Measurements from ENCODE around the gene GTF2H1. TPM values are rescaled to one million over a fixed set of nuclear protein-coding genes. Genes with fewer than 3 reads are reported as not detected.

GTF2H1 gene
- total and polyA plus RNA-seq, 9 of the 15 experiments (the other 6 are each of a cell fraction or from before 2014, with no cell fraction given): 56.9 to 126 (median 92.1) TPM

- no peak for TF ChIP-seq CHD7 (IDR thresholded peaks at IDR 0.05; ENCODE audit: low read depth, low read length)
- TF ChIP-seq ZNF445 (CRISPR knock-in tag; IDR thresholded peaks at IDR 0.05; ENCODE audit: low read depth): no peak
- TF ChIP-seq RAD21 (CRISPR knock-in tag; conservative IDR thresholded peaks at IDR 0.05 in 1 of 2, IDR thresholded peaks at IDR 0.05 in 1 of 2): no peak
- peak; percentile 87 for TF ChIP-seq CHD1 (IDR thresholded peaks at IDR 0.05; ENCODE audit: low read length)
- TF ChIP-seq EP400 (IDR thresholded peaks at IDR 0.05): no peak
- TF ChIP-seq NR3C1 (CRISPR knock-in tag; IDR thresholded peaks at IDR 0.05): no peak
- TF ChIP-seq RBBP5 (IDR thresholded peaks at IDR 0.05; ENCODE audit: borderline replicate concordance, insufficient read depth, low read length, poor library complexity, severe bottlenecking): peak; percentile 26
- no peak for TF ChIP-seq E2F5 (CRISPR knock-in tag; IDR thresholded peaks at IDR 0.05)
- TF ChIP-seq CSDE1 (IDR thresholded peaks at IDR 0.05): 0 out of 4 replicates have a peak, but pooled peaks of 1 of the 2 experiments have one; percentile 20
- no peak for TF ChIP-seq CBFA2T2 (conservative IDR thresholded peaks at IDR 0.05)
Measured at GRCh38 chr11:18394928-18395734, 72.8 kb downstream of the GTF2H1 start (continued).

Measured in K562 (cell line).